Measurements from ENCODE around the gene FOCAD.

GRCh38 chr9:20950707-20951106, 266.6 kb downstream of the FOCAD start:
- TF ChIP-seq CTCF (IDR thresholded peaks at IDR 0.05): no peak
- TF ChIP-seq POLR2A (IDR thresholded peaks at IDR 0.05): no peak
